NK-92 treated with Interleukin-12 subunit alpha and Interleukin-12 subunit beta, amount 100 ng/mL, for 24 hours (cell line): ENCODE data around the gene SFXN1.

Source experiments
- DNase-seq: peaks from one replicate; lab custom pipeline; 2025; lab: John Stamatoyannopoulos, UW

Gene SFXN1

GRCh38 chr5:175541264-175541663 is 62.9 kb downstream of the SFXN1 start:
- no peak for DNase-seq

GRCh38 chr5:175542232-175542965 is 64.0 kb downstream of the SFXN1 start:
- peak; percentile 15 for DNase-seq

- DNase-seq = no peak
Measured at GRCh38 chr5:175542966-175543235, 64.5 kb downstream of the SFXN1 start.

- no peak for DNase-seq
Measured at GRCh38 chr5:175544108-175544511, 65.8 kb downstream of the SFXN1 start.

GRCh38 chr5:175544586-175544985 is 66.2 kb downstream of the SFXN1 start:
- DNase-seq = no peak

GRCh38 chr5:175547842-175548241 is 69.5 kb downstream of the SFXN1 start:
- DNase-seq = no peak

- no peak for DNase-seq
Measured at GRCh38 chr5:175548626-175549311, 70.4 kb downstream of the SFXN1 start.

- no peak for DNase-seq
Measured at GRCh38 chr5:175550055-175550805, 71.9 kb downstream of the SFXN1 start.

- no peak for DNase-seq
Measured at GRCh38 chr5:175551266-175551665, 72.9 kb downstream of the SFXN1 start.

- no peak for DNase-seq
Measured at GRCh38 chr5:175554296-175554695, 75.9 kb downstream of the SFXN1 start.

- no peak for DNase-seq
Measured at GRCh38 chr5:175555168-175555785, 76.9 kb downstream of the SFXN1 start.

GRCh38 chr5:175556794-175557193 is 78.4 kb downstream of the SFXN1 start:
- DNase-seq = no peak

- no peak for DNase-seq
Measured at GRCh38 chr5:175557778-175558177, 79.4 kb downstream of the SFXN1 start.

- DNase-seq = no peak
Measured at GRCh38 chr5:175558801-175559480, 80.6 kb downstream of the SFXN1 start.

GRCh38 chr5:175560011-175560410 is 81.7 kb downstream of the SFXN1 start:
- DNase-seq = no peak

- DNase-seq = no peak
Measured at GRCh38 chr5:175561085-175561484, 82.7 kb downstream of the SFXN1 start.

GRCh38 chr5:175564716-175565115 is 86.4 kb downstream of the SFXN1 start:
- no peak for DNase-seq

- no peak for DNase-seq
Measured at GRCh38 chr5:175566697-175567096, 88.3 kb downstream of the SFXN1 start.

GRCh38 chr5:175567954-175568353 is 89.6 kb downstream of the SFXN1 start:
- DNase-seq = no peak

- no peak for DNase-seq
Measured at GRCh38 chr5:175569701-175570100, 91.3 kb downstream of the SFXN1 start.

- no peak for DNase-seq
Measured at GRCh38 chr5:175572886-175573285, 94.5 kb downstream of the SFXN1 start.
